Measurements from ENCODE around the gene ITGB3.

ITGB3 gene

GRCh38 chr17:47224966-47225365 lies 28.7 kb upstream of the ITGB3 start:
- DNase-seq (ENCODE audit: low read depth), result no peak
- no peak overlapping the region for H3K4me3 ChIP-seq (ENCODE audit: low read length)
- TF ChIP-seq CTCF (conservative IDR thresholded peaks at IDR 0.05; ENCODE audit: low read depth, low read length), result no peak

- no peak for TF ChIP-seq CTCF (conservative IDR thresholded peaks at IDR 0.05; ENCODE audit: low read depth, low read length)
- no peak overlapping the region for H3K4me3 ChIP-seq (ENCODE audit: low read length)
- DNase-seq (ENCODE audit: low read depth), result peak; percentile 86
These were observed 28.2 kb upstream of the ITGB3 start for GRCh38 chr17:47225436-47225858.

- no peak for TF ChIP-seq CTCF (conservative IDR thresholded peaks at IDR 0.05; ENCODE audit: low read depth, low read length)
- H3K4me3 ChIP-seq (ENCODE audit: low read length), result no peak overlapping the region
- no peak for DNase-seq (ENCODE audit: low read depth)
These were observed 27.5 kb upstream of the ITGB3 start for GRCh38 chr17:47225911-47226688.

- no peak for TF ChIP-seq CTCF (conservative IDR thresholded peaks at IDR 0.05; ENCODE audit: low read depth, low read length)
- H3K4me3 ChIP-seq (ENCODE audit: low read length), result no peak overlapping the region
- DNase-seq (ENCODE audit: low read depth), result no peak
These were observed 25.8 kb upstream of the ITGB3 start for GRCh38 chr17:47227862-47228261.

- DNase-seq (ENCODE audit: low read depth), result peak; percentile 81
- peak overlapping the region; percentile 25 for H3K4me3 ChIP-seq (ENCODE audit: low read length)
- TF ChIP-seq CTCF (conservative IDR thresholded peaks at IDR 0.05; ENCODE audit: low read depth, low read length), result peak; percentile 100
These were observed 23.8 kb upstream of the ITGB3 start for GRCh38 chr17:47229535-47230443.

GRCh38 chr17:47230864-47231263 lies 22.8 kb upstream of the ITGB3 start:
- H3K4me3 ChIP-seq (ENCODE audit: low read length), result no peak overlapping the region
- no peak for TF ChIP-seq CTCF (conservative IDR thresholded peaks at IDR 0.05; ENCODE audit: low read depth, low read length)
- DNase-seq (ENCODE audit: low read depth), result no peak
